ENCODE measurements around the gene ADGRD2. TPM values are rescaled to one million over a fixed set of nuclear protein-coding genes. Genes with fewer than 3 reads are reported as not detected.

ADGRD2 gene
- total RNA-seq, 1 experiment from 2014 or later: 1.5 TPM

DNA sequence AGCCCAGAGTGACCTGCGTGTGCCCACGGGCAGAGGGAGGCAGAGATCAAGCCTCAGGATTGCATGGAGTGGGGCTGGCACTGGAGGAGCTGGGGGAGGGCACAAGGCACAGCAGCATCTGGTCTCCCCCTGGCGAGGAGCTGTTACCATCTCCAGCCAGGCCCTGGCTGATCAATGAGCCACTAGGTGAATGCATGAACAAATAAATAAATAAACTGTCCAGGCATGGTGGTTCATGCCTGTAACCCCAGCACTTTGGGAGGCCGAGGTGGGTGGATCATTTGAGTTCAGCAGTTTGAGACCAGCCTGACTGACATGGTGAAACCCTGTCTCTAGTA lies 20.8 kb upstream of the ADGRD2 start:
- H2BK15ac ChIP-seq (ENCODE audit: low read depth, low read length): no peak overlapping the region
- H2BK120ac ChIP-seq (ENCODE audit: low read depth, low read length, poor library complexity, severe bottlenecking): no peak overlapping the region
- TF ChIP-seq CTCF (conservative IDR thresholded peaks at IDR 0.05): no peak
- H4K8ac ChIP-seq (replicated peaks; ENCODE audit: insufficient read length, low read depth, low read length): no peak overlapping the region
- no peak overlapping the region for H3K4me3 Mint-ChIP-seq
- no peak overlapping the region for H3K14ac ChIP-seq (ENCODE audit: insufficient read depth, low read length)
- no peaks in the 10 kb centered on the region for H3K9me3 ChIP-seq (ENCODE audit: control insufficient read depth, low read depth, low read length)
- H3K23ac ChIP-seq (ENCODE audit: insufficient read length, low read depth, low read length): no peak overlapping the region
- no peak overlapping the region for H2BK12ac ChIP-seq (ENCODE audit: insufficient read length, low read depth, low read length)
- H3K18ac ChIP-seq (ENCODE audit: insufficient read length, low read depth, low read length): no peak overlapping the region
- peaks cover 0 to 2% of the 10 kb centered on the region in 2 experiments; a peak in 1 of 5 replicates for H3K9me3 Mint-ChIP-seq
- no peaks in the 10 kb centered on the region for H3K79me2 ChIP-seq (ENCODE audit: insufficient read depth, low read length)
- H3K36me3 Mint-ChIP-seq (ENCODE audit: insufficient read depth in 1 of 3, low read depth in 3 of 3): no peaks in the 10 kb centered on the region
- no peak overlapping the region for H2AFZ ChIP-seq (ENCODE audit: low read length)
- no peak overlapping the region for H4K91ac ChIP-seq (ENCODE audit: insufficient read length, low read depth, low read length)
- no peaks in the 10 kb centered on the region for H3K79me1 ChIP-seq (ENCODE audit: insufficient read depth, low read depth, low read length, poor library complexity, severe bottlenecking)
- no peak overlapping the region for H3K9ac ChIP-seq (ENCODE audit: extremely low read depth, insufficient read length, low read length)
- no peak overlapping the region for H3K56ac ChIP-seq (ENCODE audit: insufficient read length, low read depth, low read length)
- peaks cover 21% of the 10 kb centered on the region for H3K27me3 Mint-ChIP-seq (ENCODE audit: low read depth)
- no peaks in the 10 kb centered on the region for H4K20me1 ChIP-seq (ENCODE audit: control insufficient read depth, insufficient read depth, insufficient read length)
- H2AK5ac ChIP-seq (ENCODE audit: insufficient read length, low read length): no peak overlapping the region
- H3K27ac Mint-ChIP-seq: no peak overlapping the region
- H3K4me1 ChIP-seq (ENCODE audit: insufficient read depth, low read length): no peaks in the 10 kb centered on the region
- no peak for DNase-seq
- H3T11ph ChIP-seq (ENCODE audit: low read length): no peak overlapping the region
- no peak overlapping the region for H3K27ac ChIP-seq (ENCODE audit: insufficient read length, low read depth, low read length)
- H3K4me1 Mint-ChIP-seq: no peaks in the 10 kb centered on the region
- no peak overlapping the region for H2BK20ac ChIP-seq (ENCODE audit: low read depth, low read length, poor library complexity, severe bottlenecking)
- WGBS (ENCODE audit: extremely low coverage, insufficient read length, low lambda C conversion rate): no CpG with 5 or more reads among the region's 4 CpGs
- no peak overlapping the region for H2BK5ac ChIP-seq (ENCODE audit: insufficient read length, low read length)
- no peak overlapping the region for H4K5ac ChIP-seq (ENCODE audit: insufficient read length, low read depth, low read length)
- H3K4me2 ChIP-seq (ENCODE audit: insufficient read depth, insufficient read length, low read length): no peak overlapping the region
- H3K27me3 ChIP-seq (ENCODE audit: insufficient read depth, low read length): no peaks in the 10 kb centered on the region
- no peak overlapping the region for H3K4ac ChIP-seq (ENCODE audit: low read depth, low read length)
- H3K23me2 ChIP-seq (ENCODE audit: insufficient read length, low read depth, low read length, poor library complexity, severe bottlenecking): no peaks in the 10 kb centered on the region

Measured in H9 (cell line).